A549 (cell line): ENCODE measurements around the gene SI. TPM values are rescaled to one million over a fixed set of nuclear protein-coding genes. Genes with fewer than 3 reads are reported as not detected.

Experiments used
- ATAC-seq, 2 experiments: fragments of 200-7000 bp in 1 of 2; fragments of >200 bp in 1 of 2; cut with Nextera tagmentation in 1 of 2; cut with Tn5 transposase in 1 of 2; 3 replicates each; pipeline versions ENCODE4 v1.8.0 to v1.9.1; 2018 to 2020; ENCODE audit warnings: mild to moderate bottlenecking in 1 of 2, moderate library complexity in 1 of 2
- CTCF ChIA-PET: fragments of 300-600 bp; sonication (Branson Sonifier 250); formaldehyde crosslinking; extraction: SDS; loops from one replicate; lab custom pipeline; 2021; ENCODE audit warnings: antibody characterized with exemption, inconsistent platforms; lab: Yijun Ruan, JAX
- POLR2A ChIA-PET: fragments of 350-600 bp; formaldehyde crosslinking; extraction: SDS; loops from one replicate; lab custom pipeline; 2021; ENCODE audit warnings: antibody characterized with exemption, inconsistent platforms; lab: Yijun Ruan, JAX
- DNase-seq, 2 experiments: peaks; one replicate each; pipeline versions ENCODE4 v3.0.0 to v3.0.0-alpha.2; 2011 to 2016; ENCODE audit warnings: low read depth in 1 of 2, low spot score in 1 of 2
- FAIRE-seq: peaks from 2 replicates; lab custom pipeline; 2011; peaks lifted over from hg19 to GRCh38; lab: Jason Lieb, UNC
- H3K27ac ChIP-seq, 2 experiments: fragments of >200 bp; sonication (Bioruptor Twin); formaldehyde crosslinking; 3 replicates each; pipeline ENCODE4 v1.5.1; 2016 to 2017
- H3K4me1 ChIP-seq: fragments of >200 bp; sonication (Bioruptor Twin); formaldehyde crosslinking; 3 replicates; pipeline ENCODE4 v1.6.1; 2016
- H3K4me2 ChIP-seq: fragments of >200 bp; sonication (Bioruptor Twin); formaldehyde crosslinking; 3 replicates; pipeline ENCODE4 v1.6.1; 2016
- H3K4me3 ChIP-seq: fragments of >200 bp; sonication (Bioruptor Twin); formaldehyde crosslinking; 3 replicates; pipeline ENCODE4 v1.5.1; 2016
- H3K9me3 ChIP-seq: fragments of >200 bp; sonication (Bioruptor Twin); formaldehyde crosslinking; 3 replicates; pipeline ENCODE4 v1.6.1; 2016
- CEBPB ChIP-seq, 2 experiments: fragments of >200 bp in 1 of 2; sonication (Bioruptor Twin) in 1 of 2; formaldehyde crosslinking in 1 of 2; IDR thresholded peaks; 2 replicates each; pipeline ENCODE4 v1.6.1; 2012 to 2016
- EHF ChIP-seq: fragments of 250-450 bp; sonication (Bioruptor Pico); IDR thresholded peaks from 2 replicates; pipeline ENCODE4 v1.5.0; 2020; ENCODE audit warnings: mild to moderate bottlenecking
- FOSB ChIP-seq: fragments of 250-450 bp; sonication (Bioruptor Pico); IDR thresholded peaks from 2 replicates; pipeline ENCODE4 v1.5.0; 2020; ENCODE audit warnings: mild to moderate bottlenecking, moderate library complexity
- FOXS1 ChIP-seq: fragments of 250-450 bp; sonication (Bioruptor Pico); IDR thresholded peaks from 2 replicates; pipeline ENCODE4 v1.5.0; 2020; ENCODE audit warnings: mild to moderate bottlenecking, moderate library complexity
- GATA3 ChIP-seq: IDR thresholded peaks from 2 replicates; pipeline ENCODE4 v1.6.1; 2012; ENCODE audit warnings: borderline replicate concordance
- HEYL ChIP-seq: fragments of 250-450 bp; sonication (Bioruptor Pico); IDR thresholded peaks from 2 replicates; pipeline ENCODE4 v1.8.0; 2021; ENCODE audit warnings: mild to moderate bottlenecking, moderate library complexity
- HOXA7 ChIP-seq: fragments of 250-450 bp; sonication (Bioruptor Pico); IDR thresholded peaks from 2 replicates; pipeline ENCODE4 v1.5.0; 2020; ENCODE audit warnings: mild to moderate bottlenecking, moderate library complexity
- HOXB13 ChIP-seq: fragments of 250-450 bp; sonication (Bioruptor Pico); IDR thresholded peaks from 2 replicates; pipeline ENCODE4 v1.5.0; 2020; ENCODE audit warnings: low read depth, mild to moderate bottlenecking, moderate library complexity
- MAZ ChIP-seq: fragments of 150-350 bp; IDR thresholded peaks from 2 replicates; pipeline ENCODE4 v1.6.1; 2014; ENCODE audit warnings: antibody characterized with exemption, low read depth, low read length, borderline replicate concordance
- MYC ChIP-seq: IDR thresholded peaks from 2 replicates; pipeline ENCODE4 v1.6.1; 2012; ENCODE audit warnings: mild to moderate bottlenecking, inconsistent platforms, low read length, improper control_type of control experiment, borderline replicate concordance
- NPAS2 ChIP-seq: fragments of 250-450 bp; sonication (Bioruptor Pico); IDR thresholded peaks from 2 replicates; pipeline ENCODE4 v1.8.0; 2022; ENCODE audit warnings: mild to moderate bottlenecking, moderate library complexity, borderline replicate concordance
- PHF8 ChIP-seq: fragments of 200-600 bp; sonication (generic); IDR thresholded peaks from 2 replicates; pipeline ENCODE4 v1.6.1; 2016; ENCODE audit warnings: low read depth, mild to moderate bottlenecking, antibody characterized with exemption, moderate library complexity, borderline replicate concordance
- POLR2A ChIP-seq: IDR thresholded peaks from 2 replicates; pipeline ENCODE4 v1.6.1; 2012; ENCODE audit warnings: mild to moderate bottlenecking, low read length
- RARB ChIP-seq: fragments of 250-450 bp; sonication (Bioruptor Pico); IDR thresholded peaks from 2 replicates; pipeline ENCODE4 v1.8.0; 2021; ENCODE audit warnings: mild to moderate bottlenecking, moderate library complexity
- RCOR1 ChIP-seq: fragments of 150-350 bp; IDR thresholded peaks from 2 replicates; pipeline ENCODE4 v1.6.1; 2014; ENCODE audit warnings: antibody characterized with exemption, low read length, low read depth
- SMC3 ChIP-seq: fragments of >200 bp; sonication (Bioruptor Twin); formaldehyde crosslinking; IDR thresholded peaks from 3 replicates; pipeline ENCODE4 v1.6.1; 2018; ENCODE audit warnings: inconsistent platforms
- TFCP2L1 ChIP-seq: fragments of 250-450 bp; sonication (Bioruptor Pico); IDR thresholded peaks from 2 replicates; pipeline ENCODE4 v1.5.0; 2021; ENCODE audit warnings: mild to moderate bottlenecking
- ZFP36 ChIP-seq: fragments of 450-650 bp; IDR thresholded peaks from 2 replicates; pipeline ENCODE4 v1.6.1; 2014; ENCODE audit warnings: borderline replicate concordance; ENCODE audit not compliant: partially characterized antibody
- ZNF302 ChIP-seq: fragments of 250-450 bp; sonication (Bioruptor Pico); IDR thresholded peaks from 2 replicates; pipeline ENCODE4 v1.9.0; 2021; ENCODE audit warnings: inconsistent platforms, mild to moderate bottlenecking, moderate library complexity
- ZSCAN20 ChIP-seq: fragments of 250-450 bp; sonication (Bioruptor Pico); IDR thresholded peaks from 2 replicates; pipeline ENCODE4 v1.8.0; 2022; ENCODE audit warnings: mild to moderate bottlenecking, moderate library complexity
- WGBS: methylation state at CpG from one replicate; pipeline ENCODE4 v1.1.6; 2017; ENCODE audit errors: missing lambda C conversion rate; 5-methylcytosine and 5-hydroxymethylcytosine counted together
- polyA plus RNA-seq, 4 experiments: library from polyadenylated mRNA; depleted of rRNA in 3 of 4; stranded (reverse); fragments of >200 nt; fragmentation: RNase III in 1 of 4; extraction: RNeasy Plus Mini Kit Qiagen cat#74134 plus additional on column Dnase treatment in 1 of 4; gene quantifications; 2 replicates in 3 of 4; 3 replicates in 1 of 4; pipeline ENCODE4 v1.2.3, GENCODE V29; 2011 to 2017
- TF ChIP-seq, protein P1 (sequence below): IDR thresholded peaks from 2 replicates; pipeline ENCODE4 v1.6.1; 2012
- TF ChIP-seq, protein P2 (sequence below): fragments of 150-350 bp; IDR thresholded peaks from 2 replicates; pipeline ENCODE4 v1.6.1; 2014; ENCODE audit warnings: low read depth, mild to moderate bottlenecking, low read length
- TF ChIP-seq, protein P3 (sequence below): fragments of 250-450 bp; sonication (Bioruptor Pico); IDR thresholded peaks from 2 replicates; pipeline ENCODE4 v1.5.0; 2021; ENCODE audit warnings: mild to moderate bottlenecking, moderate library complexity, borderline replicate concordance
- TF ChIP-seq, protein P4 (sequence below): fragments of >200 bp; sonication (Bioruptor Twin); formaldehyde crosslinking; IDR thresholded peaks from 2 replicates; pipeline ENCODE4 v1.6.1; 2016
- TF ChIP-seq, protein P5 (sequence below): fragments of 200-600 bp; sonication (generic); IDR thresholded peaks from 2 replicates; pipeline ENCODE4 v1.6.1; 2016; ENCODE audit warnings: antibody characterized with exemption, mild to moderate bottlenecking, moderate library complexity
- TF ChIP-seq, protein P6 (sequence below): IDR thresholded peaks from 2 replicates; pipeline ENCODE4 v1.6.1; 2012

Gene SI
- polyA plus RNA-seq, 2 of the 4 experiments (the other 2 are of a cell fraction): not detected

DNA sequence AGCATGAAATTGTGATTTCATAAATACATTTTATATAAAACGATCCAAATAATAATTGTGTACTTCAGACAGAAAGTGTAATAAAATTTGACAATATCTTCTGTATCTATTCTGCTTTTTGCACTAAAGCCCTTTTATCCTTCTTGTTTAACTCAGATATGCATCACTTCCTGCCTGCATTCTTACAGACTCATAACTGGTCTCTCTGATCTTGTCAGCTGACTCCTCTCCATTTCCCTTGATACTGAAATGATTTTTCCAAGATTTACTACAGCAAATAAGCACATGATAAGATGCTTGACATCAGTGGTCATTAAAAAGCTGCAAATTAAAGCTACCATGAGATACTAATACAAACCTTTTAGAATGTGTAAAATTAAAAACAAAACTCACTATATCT lies 25.3 kb upstream of the SI start:
- no peaks in the 10 kb centered on the region for H3K9me3 ChIP-seq
- no peak for TF ChIP-seq RCOR1
- TF ChIP-seq TFCP2L1 (CRISPR knock-in tag): no peak
- TF ChIP-seq RARB (CRISPR knock-in tag): no peak
- TF ChIP-seq, protein P1, sequence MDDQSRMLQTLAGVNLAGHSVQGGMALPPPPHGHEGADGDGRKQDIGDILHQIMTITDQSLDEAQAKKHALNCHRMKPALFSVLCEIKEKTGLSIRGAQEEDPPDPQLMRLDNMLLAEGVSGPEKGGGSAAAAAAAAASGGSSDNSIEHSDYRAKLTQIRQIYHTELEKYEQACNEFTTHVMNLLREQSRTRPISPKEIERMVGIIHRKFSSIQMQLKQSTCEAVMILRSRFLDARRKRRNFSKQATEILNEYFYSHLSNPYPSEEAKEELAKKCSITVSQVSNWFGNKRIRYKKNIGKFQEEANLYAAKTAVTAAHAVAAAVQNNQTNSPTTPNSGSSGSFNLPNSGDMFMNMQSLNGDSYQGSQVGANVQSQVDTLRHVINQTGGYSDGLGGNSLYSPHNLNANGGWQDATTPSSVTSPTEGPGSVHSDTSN: no peak
- TF ChIP-seq HOXB13 (CRISPR knock-in tag): no peak
- TF ChIP-seq CEBPB (IDR thresholded peaks at IDR 0.05): no peak
- TF ChIP-seq, protein P2, sequence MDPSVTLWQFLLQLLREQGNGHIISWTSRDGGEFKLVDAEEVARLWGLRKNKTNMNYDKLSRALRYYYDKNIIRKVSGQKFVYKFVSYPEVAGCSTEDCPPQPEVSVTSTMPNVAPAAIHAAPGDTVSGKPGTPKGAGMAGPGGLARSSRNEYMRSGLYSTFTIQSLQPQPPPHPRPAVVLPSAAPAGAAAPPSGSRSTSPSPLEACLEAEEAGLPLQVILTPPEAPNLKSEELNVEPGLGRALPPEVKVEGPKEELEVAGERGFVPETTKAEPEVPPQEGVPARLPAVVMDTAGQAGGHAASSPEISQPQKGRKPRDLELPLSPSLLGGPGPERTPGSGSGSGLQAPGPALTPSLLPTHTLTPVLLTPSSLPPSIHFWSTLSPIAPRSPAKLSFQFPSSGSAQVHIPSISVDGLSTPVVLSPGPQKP: no peak
- no peak for TF ChIP-seq ZSCAN20 (CRISPR knock-in tag)
- no peak for TF ChIP-seq EHF
- no peak for TF ChIP-seq MYC
- TF ChIP-seq ZFP36: no peak
- no peak for TF ChIP-seq GATA3
- TF ChIP-seq, protein P3, sequence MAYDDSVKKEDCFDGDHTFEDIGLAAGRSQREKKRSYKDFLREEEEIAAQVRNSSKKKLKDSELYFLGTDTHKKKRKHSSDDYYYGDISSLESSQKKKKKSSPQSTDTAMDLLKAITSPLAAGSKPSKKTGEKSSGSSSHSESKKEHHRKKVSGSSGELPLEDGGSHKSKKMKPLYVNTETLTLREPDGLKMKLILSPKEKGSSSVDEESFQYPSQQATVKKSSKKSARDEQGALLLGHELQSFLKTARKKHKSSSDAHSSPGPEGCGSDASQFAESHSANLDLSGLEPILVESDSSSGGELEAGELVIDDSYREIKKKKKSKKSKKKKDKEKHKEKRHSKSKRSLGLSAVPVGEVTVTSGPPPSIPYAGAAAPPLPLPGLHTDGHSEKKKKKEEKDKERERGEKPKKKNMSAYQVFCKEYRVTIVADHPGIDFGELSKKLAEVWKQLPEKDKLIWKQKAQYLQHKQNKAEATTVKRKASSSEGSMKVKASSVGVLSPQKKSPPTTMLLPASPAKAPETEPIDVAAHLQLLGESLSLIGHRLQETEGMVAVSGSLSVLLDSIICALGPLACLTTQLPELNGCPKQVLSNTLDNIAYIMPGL: no peak
- TF ChIP-seq FOXS1: no peak
- no peak for TF ChIP-seq ZNF302
- no peak for TF ChIP-seq POLR2A
- TF ChIP-seq, protein P4, sequence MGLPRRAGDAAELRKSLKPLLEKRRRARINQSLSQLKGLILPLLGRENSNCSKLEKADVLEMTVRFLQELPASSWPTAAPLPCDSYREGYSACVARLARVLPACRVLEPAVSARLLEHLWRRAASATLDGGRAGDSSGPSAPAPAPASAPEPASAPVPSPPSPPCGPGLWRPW: no peak
- TF ChIP-seq, protein P5, sequence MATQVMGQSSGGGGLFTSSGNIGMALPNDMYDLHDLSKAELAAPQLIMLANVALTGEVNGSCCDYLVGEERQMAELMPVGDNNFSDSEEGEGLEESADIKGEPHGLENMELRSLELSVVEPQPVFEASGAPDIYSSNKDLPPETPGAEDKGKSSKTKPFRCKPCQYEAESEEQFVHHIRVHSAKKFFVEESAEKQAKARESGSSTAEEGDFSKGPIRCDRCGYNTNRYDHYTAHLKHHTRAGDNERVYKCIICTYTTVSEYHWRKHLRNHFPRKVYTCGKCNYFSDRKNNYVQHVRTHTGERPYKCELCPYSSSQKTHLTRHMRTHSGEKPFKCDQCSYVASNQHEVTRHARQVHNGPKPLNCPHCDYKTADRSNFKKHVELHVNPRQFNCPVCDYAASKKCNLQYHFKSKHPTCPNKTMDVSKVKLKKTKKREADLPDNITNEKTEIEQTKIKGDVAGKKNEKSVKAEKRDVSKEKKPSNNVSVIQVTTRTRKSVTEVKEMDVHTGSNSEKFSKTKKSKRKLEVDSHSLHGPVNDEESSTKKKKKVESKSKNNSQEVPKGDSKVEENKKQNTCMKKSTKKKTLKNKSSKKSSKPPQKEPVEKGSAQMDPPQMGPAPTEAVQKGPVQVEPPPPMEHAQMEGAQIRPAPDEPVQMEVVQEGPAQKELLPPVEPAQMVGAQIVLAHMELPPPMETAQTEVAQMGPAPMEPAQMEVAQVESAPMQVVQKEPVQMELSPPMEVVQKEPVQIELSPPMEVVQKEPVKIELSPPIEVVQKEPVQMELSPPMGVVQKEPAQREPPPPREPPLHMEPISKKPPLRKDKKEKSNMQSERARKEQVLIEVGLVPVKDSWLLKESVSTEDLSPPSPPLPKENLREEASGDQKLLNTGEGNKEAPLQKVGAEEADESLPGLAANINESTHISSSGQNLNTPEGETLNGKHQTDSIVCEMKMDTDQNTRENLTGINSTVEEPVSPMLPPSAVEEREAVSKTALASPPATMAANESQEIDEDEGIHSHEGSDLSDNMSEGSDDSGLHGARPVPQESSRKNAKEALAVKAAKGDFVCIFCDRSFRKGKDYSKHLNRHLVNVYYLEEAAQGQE: no peak
- no peak for TF ChIP-seq SMC3
- H3K4me2 ChIP-seq: no peak overlapping the region
- H3K27ac ChIP-seq: no peak overlapping the region
- DNase-seq (no peak), FAIRE-seq (no peak), ATAC-seq (no peak)
- 2% methylated on average over 1 of the region's 1 CpG for WGBS
- H3K4me3 ChIP-seq: no peak overlapping the region
- POLR2A ChIA-PET: no interaction called here
- CTCF ChIA-PET: no interaction called here
- no peaks in the 10 kb centered on the region for H3K4me1 ChIP-seq

DNA sequence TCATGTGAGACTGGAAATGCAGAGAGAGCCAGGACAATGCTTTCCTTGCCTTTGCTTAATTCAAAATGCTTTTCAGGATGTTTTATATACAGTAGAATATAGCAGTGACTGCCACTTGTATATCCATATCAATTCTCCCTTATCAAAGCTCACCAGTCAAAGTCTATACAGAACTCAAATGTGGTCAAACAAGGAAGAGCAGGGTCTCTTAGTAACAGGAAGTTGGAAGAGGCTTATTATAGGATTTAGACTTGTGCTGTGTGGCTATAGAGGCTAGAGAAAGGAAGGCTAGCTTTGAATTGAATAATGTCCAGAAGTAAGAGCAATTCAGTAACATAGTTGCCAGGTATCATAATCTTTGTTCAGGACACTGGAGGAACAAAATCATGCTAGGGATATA lies 4.4 kb upstream of the SI start:
- H3K9me3 ChIP-seq: no peaks in the 10 kb centered on the region
- no peaks in the 10 kb centered on the region for H3K4me1 ChIP-seq
- no peak overlapping the region for H3K4me3 ChIP-seq
- DNase-seq: no peak
- ATAC-seq: no peak
- POLR2A ChIA-PET: no interaction called here
- no peak for FAIRE-seq
- CTCF ChIA-PET: no interaction called here
- no peak overlapping the region for H3K4me2 ChIP-seq
- TF ChIP-seq FOSB (CRISPR knock-in tag) (no peak), HOXA7 (CRISPR knock-in tag) (no peak), RCOR1 (no peak), GATA3 (no peak), EHF (no peak), NPAS2 (no peak), MAZ (no peak), PHF8 (no peak), HEYL (CRISPR knock-in tag) (no peak), TFCP2L1 (CRISPR knock-in tag) (no peak)
- TF ChIP-seq, protein P6, sequence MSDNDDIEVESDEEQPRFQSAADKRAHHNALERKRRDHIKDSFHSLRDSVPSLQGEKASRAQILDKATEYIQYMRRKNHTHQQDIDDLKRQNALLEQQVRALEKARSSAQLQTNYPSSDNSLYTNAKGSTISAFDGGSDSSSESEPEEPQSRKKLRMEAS: no peak
- H3K27ac ChIP-seq: no peak overlapping the region
